HL-60 (cell line): ENCODE results near the gene ZNF326.

Source experiments
- DNase-seq, 2 experiments: peaks; one replicate each; pipeline ENCODE4 v3.0.0-alpha.2; 2010 to 2020; ENCODE audit warnings: low read depth in 1 of 2, low spot score in 1 of 2
- H3K27ac ChIP-seq: fragments of 250-450 bp; sonication (Bioruptor Pico); replicated peaks from 2 replicates; pipeline ENCODE4 v1.5.1; 2020; ENCODE audit warnings: mild to moderate bottlenecking, moderate library complexity
- H3K27me3 ChIP-seq: fragments of 250-450 bp; sonication (Bioruptor Pico); 2 replicates; pipeline ENCODE4 v1.5.1; 2021; ENCODE audit warnings: mild to moderate bottlenecking, moderate library complexity; ENCODE audit not compliant: insufficient read depth, poor library complexity, severe bottlenecking
- H3K4me3 ChIP-seq: replicated peaks from 2 replicates; pipeline ENCODE4 v1.5.1; 2011; ENCODE audit warnings: mild to moderate bottlenecking, control low read depth, low read length; ENCODE audit not compliant: insufficient read depth
- GABPA ChIP-seq: IDR thresholded peaks from 2 replicates; pipeline ENCODE4 v1.6.1; 2012; ENCODE audit warnings: low read depth
- POLR2AphosphoS5 ChIP-seq: IDR thresholded peaks from 2 replicates; pipeline ENCODE4 v1.6.1; 2012; ENCODE audit warnings: low read depth
- SPI1 ChIP-seq: IDR thresholded peaks from 2 replicates; pipeline ENCODE4 v1.6.1; 2012; ENCODE audit warnings: low read depth, mild to moderate bottlenecking, borderline replicate concordance
- TF ChIP-seq, protein P1 (sequence below): IDR thresholded peaks from 2 replicates; pipeline ENCODE4 v1.6.1; 2012; ENCODE audit warnings: low read depth; ENCODE audit not compliant: insufficient replicate concordance
- TF ChIP-seq, protein P2 (sequence below): IDR thresholded peaks from one replicate; pipeline ENCODE4 v1.5.1; 2011; ENCODE audit warnings: low read length, control low read depth, inconsistent platforms; ENCODE audit not compliant: insufficient read depth

Gene ZNF326

DNA sequence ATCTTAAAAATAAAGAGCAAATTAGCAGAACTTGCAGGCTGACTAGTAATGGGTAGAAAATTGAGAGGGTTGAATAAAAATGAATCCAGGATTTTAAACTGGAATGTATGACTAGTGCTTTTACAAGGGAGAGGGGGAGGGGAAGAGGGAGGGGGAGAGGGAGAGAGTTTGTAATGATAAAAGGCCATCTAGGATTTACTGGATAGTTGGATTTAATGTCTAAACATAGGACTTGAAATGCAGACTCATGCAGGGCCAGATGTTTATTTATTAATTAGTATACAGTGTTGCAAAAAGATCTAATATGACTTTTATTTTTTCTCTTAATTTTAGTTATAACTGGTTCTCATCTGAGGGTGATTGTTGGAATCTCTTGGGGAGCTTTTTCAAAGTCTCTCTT is 4.3 kb downstream of the ZNF326 start:
- no peak for TF ChIP-seq POLR2AphosphoS5
- TF ChIP-seq, protein P1, sequence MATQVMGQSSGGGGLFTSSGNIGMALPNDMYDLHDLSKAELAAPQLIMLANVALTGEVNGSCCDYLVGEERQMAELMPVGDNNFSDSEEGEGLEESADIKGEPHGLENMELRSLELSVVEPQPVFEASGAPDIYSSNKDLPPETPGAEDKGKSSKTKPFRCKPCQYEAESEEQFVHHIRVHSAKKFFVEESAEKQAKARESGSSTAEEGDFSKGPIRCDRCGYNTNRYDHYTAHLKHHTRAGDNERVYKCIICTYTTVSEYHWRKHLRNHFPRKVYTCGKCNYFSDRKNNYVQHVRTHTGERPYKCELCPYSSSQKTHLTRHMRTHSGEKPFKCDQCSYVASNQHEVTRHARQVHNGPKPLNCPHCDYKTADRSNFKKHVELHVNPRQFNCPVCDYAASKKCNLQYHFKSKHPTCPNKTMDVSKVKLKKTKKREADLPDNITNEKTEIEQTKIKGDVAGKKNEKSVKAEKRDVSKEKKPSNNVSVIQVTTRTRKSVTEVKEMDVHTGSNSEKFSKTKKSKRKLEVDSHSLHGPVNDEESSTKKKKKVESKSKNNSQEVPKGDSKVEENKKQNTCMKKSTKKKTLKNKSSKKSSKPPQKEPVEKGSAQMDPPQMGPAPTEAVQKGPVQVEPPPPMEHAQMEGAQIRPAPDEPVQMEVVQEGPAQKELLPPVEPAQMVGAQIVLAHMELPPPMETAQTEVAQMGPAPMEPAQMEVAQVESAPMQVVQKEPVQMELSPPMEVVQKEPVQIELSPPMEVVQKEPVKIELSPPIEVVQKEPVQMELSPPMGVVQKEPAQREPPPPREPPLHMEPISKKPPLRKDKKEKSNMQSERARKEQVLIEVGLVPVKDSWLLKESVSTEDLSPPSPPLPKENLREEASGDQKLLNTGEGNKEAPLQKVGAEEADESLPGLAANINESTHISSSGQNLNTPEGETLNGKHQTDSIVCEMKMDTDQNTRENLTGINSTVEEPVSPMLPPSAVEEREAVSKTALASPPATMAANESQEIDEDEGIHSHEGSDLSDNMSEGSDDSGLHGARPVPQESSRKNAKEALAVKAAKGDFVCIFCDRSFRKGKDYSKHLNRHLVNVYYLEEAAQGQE = no peak
- no peak for TF ChIP-seq GABPA
- TF ChIP-seq SPI1 = no peak
- TF ChIP-seq, protein P2, sequence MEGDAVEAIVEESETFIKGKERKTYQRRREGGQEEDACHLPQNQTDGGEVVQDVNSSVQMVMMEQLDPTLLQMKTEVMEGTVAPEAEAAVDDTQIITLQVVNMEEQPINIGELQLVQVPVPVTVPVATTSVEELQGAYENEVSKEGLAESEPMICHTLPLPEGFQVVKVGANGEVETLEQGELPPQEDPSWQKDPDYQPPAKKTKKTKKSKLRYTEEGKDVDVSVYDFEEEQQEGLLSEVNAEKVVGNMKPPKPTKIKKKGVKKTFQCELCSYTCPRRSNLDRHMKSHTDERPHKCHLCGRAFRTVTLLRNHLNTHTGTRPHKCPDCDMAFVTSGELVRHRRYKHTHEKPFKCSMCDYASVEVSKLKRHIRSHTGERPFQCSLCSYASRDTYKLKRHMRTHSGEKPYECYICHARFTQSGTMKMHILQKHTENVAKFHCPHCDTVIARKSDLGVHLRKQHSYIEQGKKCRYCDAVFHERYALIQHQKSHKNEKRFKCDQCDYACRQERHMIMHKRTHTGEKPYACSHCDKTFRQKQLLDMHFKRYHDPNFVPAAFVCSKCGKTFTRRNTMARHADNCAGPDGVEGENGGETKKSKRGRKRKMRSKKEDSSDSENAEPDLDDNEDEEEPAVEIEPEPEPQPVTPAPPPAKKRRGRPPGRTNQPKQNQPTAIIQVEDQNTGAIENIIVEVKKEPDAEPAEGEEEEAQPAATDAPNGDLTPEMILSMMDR = no peak
- no peak for DNase-seq
- no peak overlapping the region for H3K27ac ChIP-seq
- H3K4me3 ChIP-seq = no peak overlapping the region
- H3K27me3 ChIP-seq = no peaks in the 10 kb centered on the region

DNA sequence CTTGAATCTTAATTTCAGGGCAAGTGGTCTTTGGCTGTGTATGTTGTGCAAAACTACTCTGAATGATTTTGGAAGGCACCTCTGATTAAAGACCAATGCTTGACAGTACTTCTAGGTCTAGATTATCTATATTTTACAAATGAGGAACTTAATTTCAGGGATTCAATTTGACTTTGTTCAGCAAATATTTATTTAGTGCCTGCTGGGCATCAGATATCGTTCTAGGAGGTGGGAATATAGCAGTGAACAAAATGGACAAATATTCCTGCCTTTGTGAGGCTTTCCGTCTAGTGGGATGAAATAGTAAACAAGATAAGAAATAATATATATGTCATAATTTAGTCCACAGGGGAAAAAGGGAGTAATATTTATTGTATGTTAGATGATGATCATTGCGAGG is 4.7 kb downstream of the ZNF326 start:
- no peak for DNase-seq
- H3K27ac ChIP-seq = no peak overlapping the region
- TF ChIP-seq SPI1 (no peak), GABPA (no peak), POLR2AphosphoS5 (no peak)
- TF ChIP-seq, protein P2 = no peak
- TF ChIP-seq, protein P1 = no peak
- no peaks in the 10 kb centered on the region for H3K27me3 ChIP-seq
- no peak overlapping the region for H3K4me3 ChIP-seq

DNA sequence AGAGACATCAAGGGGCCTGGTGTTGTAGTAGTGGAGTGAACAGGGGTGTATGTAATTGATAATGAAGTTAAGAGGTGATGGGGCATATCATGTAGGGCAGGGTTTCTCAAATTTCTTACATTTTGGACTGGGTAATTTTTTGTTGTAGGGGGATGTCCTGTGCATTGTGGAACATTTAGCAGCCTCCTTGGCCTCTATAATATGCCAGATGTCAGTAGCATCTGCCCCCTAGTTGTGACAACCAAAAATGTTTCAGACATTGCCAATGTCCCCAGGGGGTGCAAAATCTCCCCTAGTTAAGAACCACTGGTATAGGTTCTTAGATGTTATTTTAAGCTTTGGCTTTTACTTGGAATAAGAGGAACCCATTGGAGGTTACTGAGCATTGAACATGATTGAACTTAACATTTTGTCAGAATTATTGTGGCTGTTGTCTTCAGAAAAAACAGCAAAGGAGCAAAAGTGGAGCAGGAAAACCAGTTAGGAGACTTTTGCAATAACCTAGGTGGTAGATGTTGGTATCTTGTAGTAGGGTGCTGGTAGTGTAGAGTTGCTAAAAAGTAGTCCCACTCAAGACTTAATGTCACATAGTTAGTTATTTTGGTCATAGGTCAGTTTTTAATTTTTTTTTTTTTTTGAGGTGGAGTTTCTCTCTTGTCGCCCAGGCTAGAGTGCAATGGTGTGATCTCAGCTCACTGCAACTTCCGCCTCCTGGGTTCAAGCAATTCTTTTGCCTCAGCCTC is 6.2 kb downstream of the ZNF326 start:
- Histone ChIP-seq H3K4me3 (no peak overlapping the region), H3K27me3 (no peaks in the 10 kb centered on the region), H3K27ac (no peak overlapping the region)
- no peak for DNase-seq
- TF ChIP-seq, protein P2 = no peak
- TF ChIP-seq SPI1 = no peak
- TF ChIP-seq POLR2AphosphoS5 = no peak
- TF ChIP-seq GABPA = no peak

DNA sequence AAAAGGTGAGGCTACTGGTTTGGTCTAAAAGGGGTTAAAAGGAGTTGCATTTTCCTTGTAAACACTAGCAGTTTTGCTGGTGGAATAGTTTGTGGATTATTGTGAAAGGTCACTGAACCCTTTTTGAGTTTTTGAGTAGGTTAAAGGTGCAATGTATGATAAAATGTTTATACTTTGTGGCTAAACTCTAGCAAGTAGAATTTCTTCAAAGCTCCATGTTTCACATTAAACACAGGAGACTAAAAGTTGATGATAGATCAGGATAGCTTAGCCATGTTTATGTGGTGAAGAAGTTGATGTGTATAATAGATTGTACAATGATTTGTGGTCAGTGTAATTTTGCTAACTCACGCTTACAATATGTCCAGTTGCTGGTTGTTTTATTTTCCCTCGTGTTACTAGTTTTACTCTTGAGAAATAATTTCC is 13.1 kb downstream of the ZNF326 start:
- no peak for TF ChIP-seq GABPA
- TF ChIP-seq, protein P2 = no peak
- DNase-seq = no peak
- H3K4me3 ChIP-seq = no peak overlapping the region

More for the DNA sequence above, 13.1 kb downstream of the ZNF326 start:
- Histone ChIP-seq H3K27ac (no peak overlapping the region), H3K27me3 (no peaks in the 10 kb centered on the region)
